Astrocyte (in vitro differentiated cells and primary cell): Measurements from ENCODE around the gene TLN1. TPM values are rescaled to one million over a fixed set of nuclear protein-coding genes. Genes with fewer than 3 reads are reported as not detected.

Experiments used
- DNase-seq: peaks from one replicate; pipeline ENCODE4 v3.0.0-alpha.2; 2010; ENCODE audit warnings: low read depth
- FAIRE-seq: peaks from 2 replicates; lab custom pipeline; 2011; peaks lifted over from hg19 to GRCh38; lab: Jason Lieb, UNC
- H2AFZ ChIP-seq: 2 replicates; pipeline ENCODE4 v1.6.0; 2012; ENCODE audit warnings: low read depth, low read length, inconsistent platforms
- H3K27ac ChIP-seq: 2 replicates; pipeline ENCODE4 v1.5.1; 2011; ENCODE audit warnings: low read depth, low read length, inconsistent platforms
- H3K27me3 ChIP-seq: 2 replicates; pipeline ENCODE4 v1.6.0; 2011; ENCODE audit warnings: low read length, inconsistent platforms; ENCODE audit not compliant: insufficient read depth
- H3K36me3 ChIP-seq: 2 replicates; pipeline ENCODE4 v1.5.1; 2011; ENCODE audit warnings: low read length, inconsistent platforms; ENCODE audit not compliant: insufficient read depth
- H3K4me1 ChIP-seq: 2 replicates; pipeline ENCODE4 v1.5.1; 2011; ENCODE audit warnings: low read length, inconsistent platforms; ENCODE audit not compliant: insufficient read depth
- H3K4me2 ChIP-seq: 2 replicates; pipeline ENCODE4 v1.6.0; 2012; ENCODE audit warnings: low read length, inconsistent platforms
- H3K4me3 ChIP-seq: 2 replicates; pipeline ENCODE4 v1.5.1; 2011; ENCODE audit warnings: low read depth, mild to moderate bottlenecking, low read length, inconsistent platforms; ENCODE audit not compliant: insufficient read depth
- H3K79me2 ChIP-seq: 2 replicates; pipeline ENCODE4 v1.6.0; 2012; ENCODE audit warnings: mild to moderate bottlenecking, low read length, inconsistent platforms; ENCODE audit not compliant: insufficient read depth
- H3K9ac ChIP-seq: 2 replicates; pipeline ENCODE4 v1.6.0; 2012; ENCODE audit warnings: mild to moderate bottlenecking, low read length, inconsistent platforms
- H3K9me3 ChIP-seq: 2 replicates; pipeline ENCODE4 v1.5.1; 2012; ENCODE audit warnings: low read depth, mild to moderate bottlenecking, low read length, inconsistent platforms; ENCODE audit not compliant: insufficient read depth
- H4K20me1 ChIP-seq: 2 replicates; pipeline ENCODE4 v1.6.0; 2012; ENCODE audit warnings: low read length, inconsistent platforms; ENCODE audit not compliant: insufficient read depth
- H3K27ac Mint-ChIP-seq: one replicate; pipeline ENCODE4 v1.8.0; 2021; ENCODE audit warnings: mild to moderate bottlenecking, mixed read lengths; ENCODE audit not compliant: unreplicated experiment
- H3K27me3 Mint-ChIP-seq: one replicate; pipeline ENCODE4 v1.8.0; 2021; ENCODE audit warnings: low read depth, mixed read lengths; ENCODE audit not compliant: unreplicated experiment
- H3K36me3 Mint-ChIP-seq: one replicate; pipeline ENCODE4 v1.8.0; 2021; ENCODE audit warnings: low read depth, mixed read lengths; ENCODE audit not compliant: unreplicated experiment
- H3K4me1 Mint-ChIP-seq: one replicate; pipeline ENCODE4 v1.8.0; 2021; ENCODE audit warnings: low read depth, mixed read lengths; ENCODE audit not compliant: unreplicated experiment
- H3K4me3 Mint-ChIP-seq: one replicate; pipeline ENCODE4 v1.8.0; 2021; ENCODE audit warnings: mild to moderate bottlenecking, moderate library complexity, mixed read lengths; ENCODE audit not compliant: unreplicated experiment
- H3K9me3 Mint-ChIP-seq: one replicate; pipeline ENCODE4 v1.8.0; 2021; ENCODE audit warnings: mild to moderate bottlenecking, mixed read lengths; ENCODE audit not compliant: unreplicated experiment
- EZH2 ChIP-seq: IDR thresholded peaks from 2 replicates; pipeline ENCODE4 v1.6.1; 2012; ENCODE audit warnings: mild to moderate bottlenecking, low read length, inconsistent platforms; ENCODE audit not compliant: insufficient read depth
- total RNA-seq: library from RNA; stranded (reverse); gene quantifications from 2 replicates; pipeline ENCODE4 v1.2.1, GENCODE V29; 2021
- TF ChIP-seq, protein P1 (sequence below): IDR thresholded peaks from 2 replicates; pipeline ENCODE4 v1.5.1; 2011; ENCODE audit warnings: low read depth, mild to moderate bottlenecking, inconsistent platforms, low read length, moderate library complexity; ENCODE audit not compliant: insufficient read depth

TLN1 gene
- total RNA-seq, 1 donor from 2014 or later = 525 TPM

DNA sequence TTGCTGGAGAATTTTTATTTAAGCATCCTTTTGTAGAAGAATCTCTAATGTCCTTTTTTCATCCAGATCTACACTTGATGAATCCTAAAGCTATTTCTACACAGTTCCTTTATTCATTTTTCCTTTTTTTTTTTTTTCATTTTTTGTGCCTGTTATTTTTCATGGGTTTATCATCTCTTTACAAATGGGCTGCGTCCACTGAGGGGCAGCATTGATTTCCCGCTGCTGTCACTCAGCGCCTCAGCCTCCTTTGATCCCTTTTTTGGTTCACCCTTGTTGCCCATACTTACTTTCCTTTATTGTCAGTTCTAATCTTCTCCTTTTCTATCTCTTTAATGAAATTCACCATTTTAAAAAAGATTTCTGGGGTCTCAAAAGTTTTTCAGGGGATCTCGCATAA is 27.8 kb upstream of the TLN1 start:
- Mint-ChIP-seq H3K4me3 (no peak overlapping the region), H3K27me3 (no peaks in the 10 kb centered on the region)

GRCh38 chr9:35758475-35759050 is 26.6 kb upstream of the TLN1 start:
- no peak for TF ChIP-seq EZH2
- TF ChIP-seq, protein P1, sequence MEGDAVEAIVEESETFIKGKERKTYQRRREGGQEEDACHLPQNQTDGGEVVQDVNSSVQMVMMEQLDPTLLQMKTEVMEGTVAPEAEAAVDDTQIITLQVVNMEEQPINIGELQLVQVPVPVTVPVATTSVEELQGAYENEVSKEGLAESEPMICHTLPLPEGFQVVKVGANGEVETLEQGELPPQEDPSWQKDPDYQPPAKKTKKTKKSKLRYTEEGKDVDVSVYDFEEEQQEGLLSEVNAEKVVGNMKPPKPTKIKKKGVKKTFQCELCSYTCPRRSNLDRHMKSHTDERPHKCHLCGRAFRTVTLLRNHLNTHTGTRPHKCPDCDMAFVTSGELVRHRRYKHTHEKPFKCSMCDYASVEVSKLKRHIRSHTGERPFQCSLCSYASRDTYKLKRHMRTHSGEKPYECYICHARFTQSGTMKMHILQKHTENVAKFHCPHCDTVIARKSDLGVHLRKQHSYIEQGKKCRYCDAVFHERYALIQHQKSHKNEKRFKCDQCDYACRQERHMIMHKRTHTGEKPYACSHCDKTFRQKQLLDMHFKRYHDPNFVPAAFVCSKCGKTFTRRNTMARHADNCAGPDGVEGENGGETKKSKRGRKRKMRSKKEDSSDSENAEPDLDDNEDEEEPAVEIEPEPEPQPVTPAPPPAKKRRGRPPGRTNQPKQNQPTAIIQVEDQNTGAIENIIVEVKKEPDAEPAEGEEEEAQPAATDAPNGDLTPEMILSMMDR = no peak
- H3K27me3 Mint-ChIP-seq = no peaks in the 10 kb centered on the region
- H3K36me3 Mint-ChIP-seq = peaks cover 8% of the 10 kb centered on the region
- H3K79me2 ChIP-seq = no peaks in the 10 kb centered on the region
- peaks cover 29% of the 10 kb centered on the region for H3K4me1 ChIP-seq
- H3K27ac Mint-ChIP-seq = no peak overlapping the region
- H2AFZ ChIP-seq = no peak overlapping the region
- peaks cover 10% of the 10 kb centered on the region for H3K4me1 Mint-ChIP-seq
- no peak overlapping the region for H3K4me3 ChIP-seq
- no peak for FAIRE-seq
- H3K27me3 ChIP-seq = no peaks in the 10 kb centered on the region
- H3K9me3 ChIP-seq = no peaks in the 10 kb centered on the region
- no peak overlapping the region for H3K27ac ChIP-seq
- H3K4me3 Mint-ChIP-seq = no peak overlapping the region
- no peak overlapping the region for H3K9ac ChIP-seq
- peaks cover 4% of the 10 kb centered on the region for H3K36me3 ChIP-seq
- DNase-seq = no peak
- peaks cover 6% of the 10 kb centered on the region for H4K20me1 ChIP-seq
- H3K9me3 Mint-ChIP-seq = no peaks in the 10 kb centered on the region
- no peak overlapping the region for H3K4me2 ChIP-seq

More for the DNA sequence above, 27.8 kb upstream of the TLN1 start:
- Mint-ChIP-seq H3K4me1 (peaks cover 10% of the 10 kb centered on the region), H3K36me3 (peaks cover 2% of the 10 kb centered on the region), H3K27ac (no peak overlapping the region), H3K9me3 (no peaks in the 10 kb centered on the region)
- H4K20me1 ChIP-seq = peaks cover under 1% of the 10 kb centered on the region
- H3K79me2 ChIP-seq = no peaks in the 10 kb centered on the region
- H3K4me2 ChIP-seq = no peak overlapping the region
- no peak overlapping the region for H3K9ac ChIP-seq
- TF ChIP-seq, protein P1 = no peak
- no peak for TF ChIP-seq EZH2
- no peak for DNase-seq
- peaks cover 25% of the 10 kb centered on the region for H3K4me1 ChIP-seq
- H3K9me3 ChIP-seq = no peaks in the 10 kb centered on the region
- no peaks in the 10 kb centered on the region for H3K27me3 ChIP-seq
- no peak for FAIRE-seq
- no peak overlapping the region for H3K4me3 ChIP-seq
- no peak overlapping the region for H2AFZ ChIP-seq
- no peak overlapping the region for H3K27ac ChIP-seq
- no peaks in the 10 kb centered on the region for H3K36me3 ChIP-seq

- DNase-seq (no peak), FAIRE-seq (no peak)
- TF ChIP-seq EZH2 = no peak
- TF ChIP-seq, protein P1 = no peak
- Histone ChIP-seq H3K9me3 (no peaks in the 10 kb centered on the region), H4K20me1 (peaks cover 12% of the 10 kb centered on the region), H3K27ac (no peak overlapping the region), H3K4me3 (no peak overlapping the region), H3K4me2 (peak overlapping the region; percentile 13), H3K27me3 (no peaks in the 10 kb centered on the region), H3K79me2 (no peaks in the 10 kb centered on the region), H2AFZ (no peak overlapping the region), H3K9ac (no peak overlapping the region), H3K4me1 (peaks cover 29% of the 10 kb centered on the region), H3K36me3 (peaks cover 9% of the 10 kb centered on the region)
- no peaks in the 10 kb centered on the region for H3K9me3 Mint-ChIP-seq
- H3K4me3 Mint-ChIP-seq = peak overlapping the region; percentile 78
- H3K27me3 Mint-ChIP-seq = no peaks in the 10 kb centered on the region
- H3K27ac Mint-ChIP-seq = no peak overlapping the region
- peaks cover 12% of the 10 kb centered on the region for H3K36me3 Mint-ChIP-seq
- H3K4me1 Mint-ChIP-seq = peaks cover 10% of the 10 kb centered on the region
Measured at GRCh38 chr9:35757892-35758275, 25.9 kb upstream of the TLN1 start.
